Calu3 (cell line): ENCODE measurements around the gene SLC22A23. TPM values are rescaled to one million over a fixed set of nuclear protein-coding genes. Genes with fewer than 3 reads are reported as not detected.

Source experiments
- BruUV-seq: library from RNA; stranded (reverse); fragments of 400-500 nt; replicated peaks from 2 replicates; lab custom pipeline; 2021; lab: Mats Ljungman, UMichigan
- CTCF ChIA-PET: fragments of 300-600 bp; sonication (Branson Sonifier 250); formaldehyde crosslinking; loops from one replicate; lab custom pipeline; 2022; ENCODE audit warnings: antibody characterized with exemption; lab: Charles Lee
- DNase-seq: peaks from one replicate; pipeline ENCODE4 v3.0.0; 2022
- H3K27ac Mint-ChIP-seq: one replicate; pipeline ENCODE4 v1.8.0; 2022; ENCODE audit warnings: mixed read lengths; ENCODE audit not compliant: unreplicated experiment
- H3K27me3 Mint-ChIP-seq: one replicate; pipeline ENCODE4 v1.8.0; 2022; ENCODE audit warnings: mixed read lengths; ENCODE audit not compliant: unreplicated experiment
- H3K36me3 Mint-ChIP-seq: one replicate; pipeline ENCODE4 v1.8.0; 2022; ENCODE audit warnings: mild to moderate bottlenecking, moderate library complexity, mixed read lengths; ENCODE audit not compliant: insufficient read depth, unreplicated experiment
- H3K4me1 Mint-ChIP-seq: one replicate; pipeline ENCODE4 v1.8.0; 2022; ENCODE audit warnings: mild to moderate bottlenecking, low read depth, mixed read lengths; ENCODE audit not compliant: unreplicated experiment
- H3K4me3 Mint-ChIP-seq: one replicate; pipeline ENCODE4 v1.8.0; 2022; ENCODE audit warnings: mild to moderate bottlenecking, low read depth, moderate library complexity, mixed read lengths; ENCODE audit not compliant: unreplicated experiment
- H3K9me3 Mint-ChIP-seq: one replicate; pipeline ENCODE4 v1.8.0; 2022; ENCODE audit warnings: low read depth, mixed read lengths; ENCODE audit not compliant: unreplicated experiment
- intact Hi-C: fragments of 100-400 bp; cut with micrococcal nuclease; formaldehyde crosslinking; loops from one replicate; pipeline ENCODE4 v1.10.0; 2022; ENCODE audit not compliant: unreplicated experiment
- total RNA-seq: library from RNA; stranded (reverse); gene quantifications from 2 replicates; pipeline ENCODE4 v1.2.3, GENCODE V29; 2022
- TF ChIP-seq, protein P1 (sequence below): fragments of 200-600 bp; IDR thresholded peaks from one replicate; pipeline ENCODE4 v1.8.0; 2022; ENCODE audit warnings: antibody characterized with exemption; ENCODE audit not compliant: unreplicated experiment

SLC22A23 gene
- total RNA-seq, 1 experiment from 2014 or later, result 3.9 TPM

GRCh38 chr6:3343089-3343883 is 113.6 kb downstream of the SLC22A23 start:
- TF ChIP-seq, protein P1, sequence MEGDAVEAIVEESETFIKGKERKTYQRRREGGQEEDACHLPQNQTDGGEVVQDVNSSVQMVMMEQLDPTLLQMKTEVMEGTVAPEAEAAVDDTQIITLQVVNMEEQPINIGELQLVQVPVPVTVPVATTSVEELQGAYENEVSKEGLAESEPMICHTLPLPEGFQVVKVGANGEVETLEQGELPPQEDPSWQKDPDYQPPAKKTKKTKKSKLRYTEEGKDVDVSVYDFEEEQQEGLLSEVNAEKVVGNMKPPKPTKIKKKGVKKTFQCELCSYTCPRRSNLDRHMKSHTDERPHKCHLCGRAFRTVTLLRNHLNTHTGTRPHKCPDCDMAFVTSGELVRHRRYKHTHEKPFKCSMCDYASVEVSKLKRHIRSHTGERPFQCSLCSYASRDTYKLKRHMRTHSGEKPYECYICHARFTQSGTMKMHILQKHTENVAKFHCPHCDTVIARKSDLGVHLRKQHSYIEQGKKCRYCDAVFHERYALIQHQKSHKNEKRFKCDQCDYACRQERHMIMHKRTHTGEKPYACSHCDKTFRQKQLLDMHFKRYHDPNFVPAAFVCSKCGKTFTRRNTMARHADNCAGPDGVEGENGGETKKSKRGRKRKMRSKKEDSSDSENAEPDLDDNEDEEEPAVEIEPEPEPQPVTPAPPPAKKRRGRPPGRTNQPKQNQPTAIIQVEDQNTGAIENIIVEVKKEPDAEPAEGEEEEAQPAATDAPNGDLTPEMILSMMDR, result no peak
- H3K27me3 Mint-ChIP-seq, result peaks cover 25% of the 10 kb centered on the region
- no peaks in the 10 kb centered on the region for H3K9me3 Mint-ChIP-seq
- BruUV-seq, result no TSS peak
- intact Hi-C loops, result no loop called here
- CTCF ChIA-PET, result no interaction called here
- H3K4me1 Mint-ChIP-seq, result peaks cover 7% of the 10 kb centered on the region
- no peaks in the 10 kb centered on the region for H3K36me3 Mint-ChIP-seq
- DNase-seq, result no peak
- no peak overlapping the region for H3K4me3 Mint-ChIP-seq
- no peak overlapping the region for H3K27ac Mint-ChIP-seq

- DNase-seq, result no peak
- Mint-ChIP-seq H3K4me1 (peaks cover 18% of the 10 kb centered on the region), H3K27me3 (peaks cover 7% of the 10 kb centered on the region), H3K4me3 (no peak overlapping the region), H3K36me3 (no peaks in the 10 kb centered on the region), H3K27ac (no peak overlapping the region), H3K9me3 (no peaks in the 10 kb centered on the region)
- intact Hi-C loops, result no loop called here
- TF ChIP-seq, protein P1, result no peak
- BruUV-seq, result no TSS peak
- CTCF ChIA-PET, result no interaction called here
Measured at GRCh38 chr6:3341467-3341866, 115.4 kb downstream of the SLC22A23 start.

- Mint-ChIP-seq H3K4me1 (peaks cover 18% of the 10 kb centered on the region), H3K4me3 (no peak overlapping the region), H3K9me3 (no peaks in the 10 kb centered on the region), H3K36me3 (no peaks in the 10 kb centered on the region), H3K27me3 (peaks cover 1% of the 10 kb centered on the region), H3K27ac (no peak overlapping the region)
- no peak for DNase-seq
- TF ChIP-seq, protein P1, result no peak
- no TSS peak for BruUV-seq
- CTCF ChIA-PET, result no interaction called here
- intact Hi-C loops, result no loop called here
Measured at GRCh38 chr6:3340894-3341293, 116.0 kb downstream of the SLC22A23 start.

DNA sequence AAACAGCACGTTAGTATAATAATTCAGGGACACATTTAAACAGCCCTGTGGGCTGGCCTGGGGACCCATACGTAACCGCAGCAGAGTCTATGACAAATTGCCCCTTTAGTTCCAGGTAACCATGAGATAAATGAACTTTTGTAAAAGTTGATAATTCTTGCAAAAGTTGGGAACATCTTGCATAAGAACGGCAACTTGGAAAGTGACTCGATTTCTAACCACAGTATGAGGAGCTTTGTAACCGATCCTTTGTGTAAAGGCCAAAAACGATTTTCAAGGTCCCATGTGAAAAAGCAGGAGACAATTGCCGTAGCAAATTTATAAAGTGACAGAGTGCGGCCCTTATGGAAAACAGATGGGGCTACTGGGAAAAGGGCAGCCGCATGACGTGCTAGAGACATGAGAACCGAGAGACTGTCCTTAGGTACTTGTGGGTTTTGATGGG is 116.5 kb downstream of the SLC22A23 start:
- no peak overlapping the region for H3K27ac Mint-ChIP-seq
- CTCF ChIA-PET, result no interaction called here

More for the DNA sequence above, 116.5 kb downstream of the SLC22A23 start:
- TF ChIP-seq, protein P1, result no peak
- Mint-ChIP-seq H3K36me3 (no peaks in the 10 kb centered on the region), H3K9me3 (no peaks in the 10 kb centered on the region), H3K4me3 (no peak overlapping the region), H3K27me3 (no peaks in the 10 kb centered on the region), H3K4me1 (peaks cover 18% of the 10 kb centered on the region)
- no TSS peak for BruUV-seq
- DNase-seq, result no peak
- intact Hi-C loops, result no loop called here
